Measurements from ENCODE around the gene DNAJC24.
"Not testable (repeated sequence)": the region's sequence is repeated elsewhere in the genome, so short reads cannot be mapped to it uniquely, and the experiment has no call there.

Gene DNAJC24

GRCh38 chr11:31369348-31370329, at the start of gene DNAJC24, which contains the start of gene DCDC1:
Gene DNAJC24, plus strand, starts transcription at chr11:31369860. Its CDS starts 889 bp downstream, at chr11:31370749.
Gene DCDC1, minus strand, starts transcription at chr11:31369739. Its CDS starts 41,459 bp downstream, at chr11:31328280.
- no peak for TF ChIP-seq JUND (IDR thresholded peaks at IDR 0.05; ENCODE audit: low read depth)
- peak; percentile 46 to 95 for DNase-seq (ENCODE audit: low read depth in 1 of 2, low spot score in 1 of 2)
- in situ Hi-C loops (cut with HindIII; ENCODE audit: low pct_unique_long_range_greater_than_20kb, low sequenced_read_pairs): no loop called here

- DNase-seq (ENCODE audit: low read depth in 1 of 2, low spot score in 1 of 2); in situ Hi-C loops (cut with HindIII; ENCODE audit: low pct_unique_long_range_greater_than_20kb, low sequenced_read_pairs): not testable (repeated sequence)
These were observed 48.2 kb upstream of the DNAJC24 start for GRCh38 chr11:31321494-31321893.

GRCh38 chr11:31323145-31323544, 46.5 kb upstream of the DNAJC24 start:
- in situ Hi-C loops (cut with HindIII; ENCODE audit: low pct_unique_long_range_greater_than_20kb, low sequenced_read_pairs): no loop called here
- no peak for DNase-seq (ENCODE audit: low read depth in 1 of 2, low spot score in 1 of 2)
- TF ChIP-seq JUND (IDR thresholded peaks at IDR 0.05; ENCODE audit: low read depth): no peak

GRCh38 chr11:31325160-31325559, 44.5 kb upstream of the DNAJC24 start:
- DNase-seq (ENCODE audit: low read depth in 1 of 2, low spot score in 1 of 2): no peak
- no peak for TF ChIP-seq JUND (IDR thresholded peaks at IDR 0.05; ENCODE audit: low read depth)
- in situ Hi-C loops (cut with HindIII; ENCODE audit: low pct_unique_long_range_greater_than_20kb, low sequenced_read_pairs): no loop called here

- no peak for DNase-seq (ENCODE audit: low read depth in 1 of 2, low spot score in 1 of 2)
- no peak for TF ChIP-seq JUND (IDR thresholded peaks at IDR 0.05; ENCODE audit: low read depth)
- in situ Hi-C loops (cut with HindIII; ENCODE audit: low pct_unique_long_range_greater_than_20kb, low sequenced_read_pairs): no loop called here
These were observed 43.1 kb upstream of the DNAJC24 start for GRCh38 chr11:31326470-31327148.

- DNase-seq (ENCODE audit: low read depth in 1 of 2, low spot score in 1 of 2): no peak
- in situ Hi-C loops (cut with HindIII; ENCODE audit: low pct_unique_long_range_greater_than_20kb, low sequenced_read_pairs): no loop called here
- TF ChIP-seq JUND (IDR thresholded peaks at IDR 0.05; ENCODE audit: low read depth): no peak
These were observed 42.2 kb upstream of the DNAJC24 start for GRCh38 chr11:31327417-31327816.

- in situ Hi-C loops (cut with HindIII; ENCODE audit: low pct_unique_long_range_greater_than_20kb, low sequenced_read_pairs): no loop called here
- no peak for DNase-seq (ENCODE audit: low read depth in 1 of 2, low spot score in 1 of 2)
- TF ChIP-seq JUND (IDR thresholded peaks at IDR 0.05; ENCODE audit: low read depth): no peak
These were observed 41.0 kb upstream of the DNAJC24 start for GRCh38 chr11:31328697-31329096.

GRCh38 chr11:31337806-31338205, 31.9 kb upstream of the DNAJC24 start:
- no peak for DNase-seq (ENCODE audit: low read depth in 1 of 2, low spot score in 1 of 2)
- in situ Hi-C loops (cut with HindIII; ENCODE audit: low pct_unique_long_range_greater_than_20kb, low sequenced_read_pairs): no loop called here
- TF ChIP-seq JUND (IDR thresholded peaks at IDR 0.05; ENCODE audit: low read depth): no peak

GRCh38 chr11:31340903-31341572, 28.6 kb upstream of the DNAJC24 start:
- in situ Hi-C loops (cut with HindIII; ENCODE audit: low pct_unique_long_range_greater_than_20kb, low sequenced_read_pairs): no loop called here
- TF ChIP-seq JUND (IDR thresholded peaks at IDR 0.05; ENCODE audit: low read depth): no peak
- peak in 1 of 2 experiments; percentile 53 for DNase-seq (ENCODE audit: low read depth in 1 of 2, low spot score in 1 of 2)

GRCh38 chr11:31351168-31351567, 18.5 kb upstream of the DNAJC24 start:
- DNase-seq (ENCODE audit: low read depth in 1 of 2, low spot score in 1 of 2): no peak
- TF ChIP-seq JUND (IDR thresholded peaks at IDR 0.05; ENCODE audit: low read depth): no peak
- in situ Hi-C loops (cut with HindIII; ENCODE audit: low pct_unique_long_range_greater_than_20kb, low sequenced_read_pairs): no loop called here

- in situ Hi-C loops (cut with HindIII; ENCODE audit: low pct_unique_long_range_greater_than_20kb, low sequenced_read_pairs): no loop called here
- DNase-seq (ENCODE audit: low read depth in 1 of 2, low spot score in 1 of 2): no peak
- TF ChIP-seq JUND (IDR thresholded peaks at IDR 0.05; ENCODE audit: low read depth): no peak
These were observed 14.5 kb upstream of the DNAJC24 start for GRCh38 chr11:31355131-31355530.

GRCh38 chr11:31355817-31356216, 13.8 kb upstream of the DNAJC24 start:
- DNase-seq (ENCODE audit: low read depth in 1 of 2, low spot score in 1 of 2): no peak
- in situ Hi-C loops (cut with HindIII; ENCODE audit: low pct_unique_long_range_greater_than_20kb, low sequenced_read_pairs): no loop called here
- no peak for TF ChIP-seq JUND (IDR thresholded peaks at IDR 0.05; ENCODE audit: low read depth)

All from T47D (cell line).